Left ventricle myocardium superior (tissue), 1 donor: ENCODE measurements around the gene USF3. TPM values are rescaled to one million over a fixed set of nuclear protein-coding genes. Genes with fewer than 3 reads are reported as not detected.
"Not testable (repeated sequence)": the region's sequence is repeated elsewhere in the genome, so short reads cannot be mapped to it uniquely, and the experiment has no call there.

ENCODE experiments used
- ATAC-seq: fragments of 200-7000 bp; cut with Tn5 transposase; one replicate; pipeline ENCODE4 v1.9.1; 2020; ENCODE audit warnings: mild to moderate bottlenecking, moderate library complexity
- DNase-seq: peaks from one replicate; pipeline ENCODE4 v3.0.0-alpha.2; 2020
- intact Hi-C: fragments of 100-400 bp; cut with micrococcal nuclease; formaldehyde crosslinking; loops from one replicate; pipeline ENCODE4 v1.11.0; 2022
- total RNA-seq: library from RNA; stranded (reverse); fragmentation: NEBNext Ultra II Directional; extraction: Animal tissue kit (Norgen Biotek cat#: 25700); gene quantifications from one replicate; pipeline ENCODE4 v1.2.1, GENCODE V29; 2021
- donor health status: DM: no; HTN: yes; CAD: no; lungs with severe emphysema.

The USF3 gene
- total RNA-seq, 1 donor from 2014 or later = 15.6 TPM

DNA sequence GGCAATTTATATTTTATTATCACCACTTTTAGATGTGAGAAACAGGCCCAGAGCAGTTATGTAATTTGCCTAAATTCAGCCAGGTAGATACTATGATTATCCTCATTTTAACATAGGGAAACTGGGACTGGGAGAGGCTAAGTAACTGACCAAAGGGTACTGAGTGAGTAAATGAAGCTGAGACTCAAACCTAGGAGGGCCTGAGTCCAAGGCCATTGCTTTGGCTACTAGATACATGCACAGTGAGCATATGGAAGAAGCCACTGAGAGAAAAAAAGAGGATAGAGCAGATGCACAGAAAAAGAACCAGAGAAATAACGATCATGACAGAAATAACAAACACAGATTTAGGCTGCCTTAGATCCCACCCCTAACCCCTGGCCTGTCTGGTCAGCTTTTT lies 33.6 kb downstream of the USF3 start:
- intact Hi-C loops = no loop called here
- no peak for ATAC-seq

DNA sequence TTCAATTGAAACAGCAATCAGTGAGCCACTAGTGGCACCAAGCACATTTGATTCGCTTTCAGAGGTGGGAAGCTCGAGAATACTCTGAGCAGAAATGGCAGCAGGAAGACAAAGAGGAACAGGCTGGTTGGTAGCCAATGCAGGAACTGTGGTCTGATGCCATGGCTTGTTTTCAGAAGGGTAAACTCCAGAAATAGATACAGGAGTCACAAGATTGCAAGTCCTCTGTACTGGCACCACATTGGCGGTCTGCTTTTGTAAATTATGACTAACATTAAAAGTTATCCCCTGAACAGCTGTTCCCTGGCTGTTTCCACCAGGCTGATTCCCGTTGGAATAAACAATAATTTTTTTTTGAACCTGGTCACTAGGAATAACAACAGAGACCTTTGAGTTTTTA lies 35.5 kb downstream of the USF3 start:
- no peak for DNase-seq
- intact Hi-C loops = no loop called here
- ATAC-seq = peak; percentile 93

More for the DNA sequence above, 33.6 kb downstream of the USF3 start:
- DNase-seq = no peak

DNA sequence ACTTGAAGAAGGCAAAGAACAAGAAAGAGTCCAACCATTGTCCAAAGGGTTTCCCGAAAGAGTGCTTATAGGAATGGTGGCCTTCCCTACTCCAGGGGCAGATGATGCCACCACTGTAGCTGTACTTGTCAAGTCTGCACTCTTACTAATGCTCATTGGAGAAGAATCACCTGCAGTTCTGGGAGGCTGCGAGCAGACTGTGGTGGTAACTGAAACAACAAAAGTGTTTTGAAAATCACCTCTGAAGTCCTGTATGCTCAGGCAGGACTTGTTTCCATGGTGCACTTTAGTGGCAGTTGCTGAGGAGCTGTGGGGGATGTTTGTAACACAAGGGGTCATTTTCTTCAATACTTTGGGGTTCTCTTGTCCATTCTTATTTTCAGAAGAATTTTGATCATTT lies 36.0 kb downstream of the USF3 start:
- ATAC-seq (peak; percentile 7), DNase-seq (no peak)
- intact Hi-C loops = no loop called here

DNA sequence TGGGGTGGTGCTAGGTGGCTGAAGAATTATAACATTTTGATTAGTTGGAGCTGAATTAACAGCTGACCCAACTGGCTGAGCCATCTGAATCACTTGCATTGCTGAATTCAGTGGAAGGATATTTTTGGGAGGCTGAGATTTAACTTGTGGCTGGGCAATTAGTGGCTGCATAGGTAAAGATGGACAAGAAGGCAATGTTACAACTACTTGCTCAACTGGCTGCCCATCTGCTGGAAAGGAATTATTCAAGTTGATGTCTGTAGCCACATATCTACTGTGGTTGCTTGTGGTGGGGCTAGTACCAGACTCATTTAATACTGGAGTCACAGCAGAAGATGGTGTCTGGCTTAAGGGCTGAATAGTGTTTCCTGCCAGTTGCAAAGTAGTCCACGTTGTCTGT lies 36.4 kb downstream of the USF3 start:
- intact Hi-C loops = no loop called here
- DNase-seq = no peak
- ATAC-seq = peak; percentile 5

DNA sequence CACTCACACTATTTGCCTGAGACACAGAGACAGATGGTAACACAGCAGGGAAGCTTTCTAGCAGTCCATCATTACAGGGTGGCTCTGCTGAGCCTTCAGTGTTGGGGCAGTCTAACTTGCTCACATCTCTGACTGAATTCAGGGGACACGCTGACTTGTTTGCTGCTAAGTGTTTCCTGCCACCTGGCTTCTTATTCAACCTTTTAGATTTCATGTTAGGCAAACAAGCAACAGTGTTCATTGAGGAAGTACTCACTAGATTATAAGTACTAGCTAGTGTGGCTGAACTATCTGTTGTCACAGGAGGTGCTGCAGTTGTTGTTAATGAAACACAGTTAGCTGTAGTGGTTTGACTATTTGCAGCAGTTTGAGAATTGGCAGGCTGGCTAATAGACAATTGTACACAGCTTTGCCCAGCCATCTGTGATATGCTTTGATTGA lies 37.3 kb downstream of the USF3 start:
- DNase-seq (no peak), ATAC-seq (no peak)
- intact Hi-C loops = no loop called here

DNA sequence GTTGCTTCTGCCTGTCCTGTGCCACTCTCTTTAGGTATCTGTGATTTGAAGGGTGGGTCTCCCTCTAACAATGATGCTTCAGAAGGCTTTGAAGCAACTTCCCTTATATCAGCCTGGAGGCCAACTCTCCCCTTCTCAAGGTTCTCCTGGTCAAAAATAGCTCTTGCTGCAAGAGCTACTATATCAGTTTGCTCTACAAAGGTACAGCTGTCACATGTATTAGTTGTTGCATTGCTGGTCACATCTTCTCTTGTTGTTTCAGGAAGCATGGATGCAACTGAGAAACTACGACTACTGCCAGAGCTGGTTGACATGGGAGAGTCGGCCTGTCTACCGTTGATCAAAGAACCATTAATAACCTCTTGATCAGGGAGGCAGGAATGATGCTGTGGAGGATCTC lies 38.3 kb downstream of the USF3 start:
- intact Hi-C loops = no loop called here
- ATAC-seq = no peak

DNA sequence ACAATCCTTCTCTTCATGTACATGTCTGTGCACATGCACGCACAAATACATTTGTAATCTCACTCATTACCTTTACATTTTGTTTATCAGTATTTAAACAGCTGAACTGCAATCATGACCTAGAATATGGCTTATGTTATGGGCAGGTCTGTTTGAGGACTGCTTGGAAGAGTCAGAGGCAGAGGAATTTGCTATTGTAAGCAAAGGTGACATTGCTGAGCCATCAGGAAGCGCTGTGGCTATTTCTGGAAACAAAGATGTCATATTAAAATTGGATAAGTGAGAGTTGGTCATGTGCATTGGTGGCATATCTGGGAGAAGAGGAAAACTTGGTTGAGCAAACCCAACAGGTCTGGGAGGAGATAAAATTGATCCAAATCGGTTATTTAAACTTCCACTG lies 41.6 kb downstream of the USF3 start:
- no peak for DNase-seq
- intact Hi-C loops = no loop called here

More for the DNA sequence above, 38.3 kb downstream of the USF3 start:
- no peak for DNase-seq

DNA sequence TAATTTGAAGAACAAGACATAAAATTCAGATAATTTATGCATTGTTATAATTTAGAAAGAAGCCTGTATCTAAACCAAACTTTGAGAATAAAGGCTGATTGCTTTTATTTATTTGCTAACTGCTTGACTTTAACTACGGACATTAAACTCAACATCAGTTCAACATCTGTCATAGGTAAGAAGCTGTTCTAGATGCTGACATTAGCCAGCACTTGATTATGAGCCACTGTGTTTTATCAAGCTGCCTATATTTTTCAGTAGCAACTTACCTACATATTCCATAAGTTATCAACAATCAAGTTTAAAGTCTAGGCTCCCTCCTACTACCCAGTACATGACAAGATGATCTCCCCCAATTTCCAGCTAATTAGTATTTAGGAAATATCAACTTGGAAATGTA lies 42.1 kb downstream of the USF3 start:
- DNase-seq (no peak), ATAC-seq (no peak)
- intact Hi-C loops = no loop called here

More for the DNA sequence above, 41.6 kb downstream of the USF3 start:
- ATAC-seq = peak; percentile 82

DNA sequence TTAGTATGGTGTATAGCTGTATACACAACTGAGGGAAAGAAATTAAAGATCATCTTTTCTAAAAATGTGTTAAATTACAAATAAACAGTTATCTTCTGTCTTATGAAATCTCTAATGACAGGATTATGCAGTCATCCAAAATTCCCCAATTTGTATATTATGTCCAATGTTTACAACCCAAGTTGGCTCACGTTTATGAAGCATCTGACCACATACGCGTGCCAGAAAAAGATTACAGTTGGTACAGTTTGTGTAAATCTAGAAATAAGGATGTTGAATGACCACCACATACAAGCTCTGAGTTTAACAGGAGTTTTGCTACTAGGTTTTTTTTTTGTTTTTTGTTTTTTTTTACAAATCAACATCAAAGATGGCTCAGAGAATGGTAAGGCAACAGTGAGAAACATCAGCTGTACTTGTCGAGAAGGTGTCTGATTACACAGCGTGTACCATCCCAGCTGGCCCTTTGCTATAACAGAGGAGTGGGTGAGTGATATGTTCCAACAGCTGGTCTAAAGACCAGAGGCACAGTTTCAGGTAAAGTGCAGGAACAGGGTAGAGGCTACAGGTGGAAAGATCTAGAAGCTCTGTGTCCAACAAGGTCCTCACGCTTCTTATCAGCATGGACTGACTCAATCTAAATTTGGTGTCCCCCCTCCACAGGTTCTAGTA lies 47.1 kb downstream of the USF3 start:
- DNase-seq (no peak), ATAC-seq (no peak)
- intact Hi-C loops = loop anchor here (10.0 kb wide), 1 partner anchor 345 kb away; no protein-coding TSS in a partner anchor

DNA sequence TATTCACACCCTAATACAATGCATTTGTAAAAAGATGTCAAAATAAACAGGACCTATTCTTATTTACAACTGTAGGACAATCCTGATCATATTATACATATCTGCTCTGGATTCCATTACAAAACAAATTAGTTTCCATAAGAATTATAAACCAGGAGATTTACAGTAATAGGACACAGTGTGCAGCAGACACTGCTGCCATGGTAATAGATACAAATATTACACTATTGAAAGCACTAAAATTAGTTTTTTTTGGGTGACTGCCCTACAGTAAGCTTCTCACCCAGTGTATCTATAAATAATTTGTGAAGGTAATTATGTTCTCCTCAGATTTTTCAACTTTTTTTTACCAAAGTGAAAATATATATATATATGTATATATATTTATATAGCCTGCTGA lies 47.9 kb downstream of the USF3 start:
- peak; percentile 56 for ATAC-seq
- no peak for DNase-seq
- intact Hi-C loops = loop anchor here (10.0 kb wide), 1 partner anchor 344 kb away; no protein-coding TSS in a partner anchor

DNA sequence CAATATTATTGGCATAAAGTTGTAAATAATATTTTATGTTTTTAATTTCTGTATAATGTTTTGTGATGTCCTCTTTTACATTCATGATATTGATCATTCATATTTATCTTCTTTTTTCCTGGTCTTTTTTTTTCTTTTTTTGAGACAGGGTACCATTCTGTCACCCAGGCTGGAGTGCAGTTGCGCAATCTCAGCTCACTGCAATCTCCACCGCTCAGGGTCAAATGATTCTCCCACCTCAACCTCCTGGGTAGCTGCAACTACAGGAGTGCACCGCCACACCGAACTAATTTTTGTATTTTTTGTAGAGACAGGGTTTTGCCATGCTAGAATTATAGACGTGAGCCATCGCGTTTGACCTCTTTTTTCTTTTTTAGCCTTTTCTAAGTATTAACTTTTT lies 52.9 kb downstream of the USF3 start:
- intact Hi-C loops = loop anchor here (10.0 kb wide), 1 partner anchor 339 kb away; no protein-coding TSS in a partner anchor
- ATAC-seq (no peak), DNase-seq (no peak)

DNA sequence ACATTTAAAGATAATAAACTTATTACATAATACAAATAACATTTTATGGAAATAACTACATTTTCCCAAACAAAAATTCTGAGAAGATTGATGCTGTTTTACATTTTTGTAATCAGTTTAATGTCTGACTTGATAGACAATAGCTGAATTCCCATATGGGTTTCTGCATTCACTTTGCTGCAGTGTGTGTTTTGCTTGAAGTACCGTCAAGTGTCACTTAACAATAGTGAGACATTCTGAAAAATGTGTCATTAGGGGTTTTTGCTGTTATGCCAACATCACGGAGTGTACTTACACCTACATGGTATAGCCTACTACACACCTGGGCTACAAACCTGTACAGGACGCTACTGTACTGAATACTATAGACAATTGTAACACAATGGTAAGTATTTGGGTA lies 57.5 kb downstream of the USF3 start:
- ATAC-seq (no peak), DNase-seq (no peak)
- intact Hi-C loops = no loop called here

DNA sequence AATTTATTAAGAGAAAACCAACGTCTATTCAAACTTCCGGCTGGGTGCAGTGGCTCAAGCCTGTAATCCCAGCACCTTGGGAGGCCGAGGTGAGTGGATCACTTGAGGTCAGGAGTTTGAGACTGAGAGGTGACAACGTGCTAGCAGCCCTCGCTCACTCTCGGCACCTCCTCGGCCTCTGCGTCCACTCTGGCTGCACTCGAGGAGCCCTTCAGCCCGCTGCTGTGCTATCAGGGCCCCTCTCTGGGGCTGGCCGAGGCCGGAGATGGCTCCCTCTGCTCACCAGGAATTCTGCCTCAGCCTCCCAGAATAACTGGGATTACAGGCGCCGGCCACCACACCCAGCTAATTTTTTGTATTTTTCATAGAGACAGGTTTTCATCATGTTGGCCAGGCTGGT lies 58.7 kb downstream of the USF3 start:
- DNase-seq (no peak), ATAC-seq (no peak)
- intact Hi-C loops = no loop called here

DNA sequence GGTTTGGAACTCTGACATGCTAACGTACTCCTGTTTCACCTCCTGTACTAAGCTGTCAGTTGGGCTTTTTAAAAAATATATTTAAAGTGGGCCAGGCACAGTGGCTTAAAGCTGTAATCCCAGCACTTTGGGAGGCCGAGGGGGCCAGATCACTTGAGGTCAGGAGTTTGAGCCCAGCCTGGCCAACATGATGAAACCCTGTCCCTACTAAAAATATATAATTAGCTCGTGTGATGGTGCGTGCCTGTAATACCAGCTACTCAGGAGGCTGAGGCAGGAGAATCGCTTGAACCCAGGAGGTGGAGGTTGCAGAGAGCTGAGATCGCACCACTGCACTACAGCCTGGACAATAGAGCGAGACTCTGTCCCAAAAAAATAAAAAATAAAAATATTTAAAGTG lies 60.4 kb downstream of the USF3 start:
- ATAC-seq, DNase-seq, intact Hi-C loops: not testable (repeated sequence)

DNA sequence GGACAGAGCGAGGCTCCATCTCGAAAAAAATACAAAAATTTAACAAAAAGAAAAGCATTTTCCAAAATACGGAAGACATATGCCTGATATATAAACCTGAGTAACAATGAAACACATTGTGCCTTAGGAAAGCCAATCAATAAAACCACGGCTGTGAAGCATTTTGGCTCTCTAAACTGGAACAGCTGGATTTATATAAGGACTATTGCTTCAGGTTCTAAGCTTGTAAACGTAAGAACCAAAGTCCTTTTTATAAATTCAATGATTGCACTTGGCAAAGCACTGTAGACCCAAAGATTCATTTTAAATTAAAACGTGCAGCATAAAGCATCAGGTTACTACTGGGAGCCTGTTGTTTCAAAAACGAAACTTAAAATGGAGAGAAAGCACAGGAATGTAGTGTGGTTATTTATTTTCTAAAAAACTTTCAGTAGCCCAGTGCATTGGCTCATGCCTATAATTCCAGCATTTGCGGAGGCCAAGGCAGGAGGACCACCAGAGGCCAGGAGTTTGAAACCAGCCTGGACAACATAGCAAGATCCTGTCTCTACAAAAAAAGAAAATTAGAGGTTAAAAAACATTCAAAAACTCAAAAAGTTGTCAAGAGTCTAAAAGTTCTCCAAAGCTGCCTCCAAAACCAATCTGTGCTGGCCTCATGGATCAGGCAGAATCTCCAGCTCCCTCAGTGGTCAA lies 61.5 kb downstream of the USF3 start:
- ATAC-seq (no peak), DNase-seq (no peak)
- intact Hi-C loops = no loop called here

DNA sequence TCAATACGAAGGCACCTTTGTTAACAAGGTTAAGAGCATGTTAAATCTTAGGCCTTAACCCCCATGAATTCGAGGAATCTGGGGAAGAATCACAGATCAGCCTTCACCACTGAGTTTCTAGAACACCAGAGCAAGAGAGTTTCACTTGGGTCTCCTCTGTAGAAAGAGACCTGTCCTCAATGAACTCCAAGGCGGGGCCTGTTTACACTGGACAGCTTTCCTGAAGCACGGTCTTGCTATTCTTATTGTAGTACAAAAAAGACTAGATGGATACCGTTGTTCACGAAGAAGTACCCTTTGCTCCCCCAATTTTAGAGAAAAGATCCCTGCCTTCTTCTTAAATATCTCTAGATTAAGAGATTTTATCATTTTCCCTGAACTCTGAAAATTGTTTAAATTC lies 64.9 kb downstream of the USF3 start:
- DNase-seq = no peak
- intact Hi-C loops = no loop called here
- no peak for ATAC-seq

DNA sequence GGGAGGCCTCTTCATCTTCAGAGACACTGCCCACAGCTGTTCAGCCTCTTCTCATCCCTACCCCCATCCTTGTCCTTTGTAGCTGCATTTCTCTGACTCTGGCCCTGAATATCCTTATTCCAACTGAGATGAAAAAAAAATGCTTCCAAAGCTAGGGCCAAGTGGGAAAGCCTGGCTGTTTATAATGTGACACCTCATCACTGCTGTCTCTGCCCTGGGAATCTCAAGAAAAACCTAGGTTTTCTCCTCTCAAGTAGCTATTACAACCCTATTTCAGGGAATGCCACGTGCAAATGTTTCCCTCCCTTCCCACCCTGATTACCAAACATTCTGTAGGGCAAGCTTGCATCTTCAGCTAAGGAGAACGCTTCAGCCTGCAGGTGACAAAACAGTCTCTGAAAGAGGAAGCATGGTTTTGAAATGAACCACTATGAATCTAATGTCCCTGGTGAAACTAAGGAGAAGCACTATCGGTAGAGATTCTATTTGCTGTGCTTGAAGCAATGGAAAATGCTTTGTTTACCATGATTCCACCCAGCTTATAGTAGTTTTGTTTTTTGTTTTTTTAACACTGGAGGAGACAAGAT lies 65.4 kb downstream of the USF3 start:
- no peak for ATAC-seq
- intact Hi-C loops = no loop called here

DNA sequence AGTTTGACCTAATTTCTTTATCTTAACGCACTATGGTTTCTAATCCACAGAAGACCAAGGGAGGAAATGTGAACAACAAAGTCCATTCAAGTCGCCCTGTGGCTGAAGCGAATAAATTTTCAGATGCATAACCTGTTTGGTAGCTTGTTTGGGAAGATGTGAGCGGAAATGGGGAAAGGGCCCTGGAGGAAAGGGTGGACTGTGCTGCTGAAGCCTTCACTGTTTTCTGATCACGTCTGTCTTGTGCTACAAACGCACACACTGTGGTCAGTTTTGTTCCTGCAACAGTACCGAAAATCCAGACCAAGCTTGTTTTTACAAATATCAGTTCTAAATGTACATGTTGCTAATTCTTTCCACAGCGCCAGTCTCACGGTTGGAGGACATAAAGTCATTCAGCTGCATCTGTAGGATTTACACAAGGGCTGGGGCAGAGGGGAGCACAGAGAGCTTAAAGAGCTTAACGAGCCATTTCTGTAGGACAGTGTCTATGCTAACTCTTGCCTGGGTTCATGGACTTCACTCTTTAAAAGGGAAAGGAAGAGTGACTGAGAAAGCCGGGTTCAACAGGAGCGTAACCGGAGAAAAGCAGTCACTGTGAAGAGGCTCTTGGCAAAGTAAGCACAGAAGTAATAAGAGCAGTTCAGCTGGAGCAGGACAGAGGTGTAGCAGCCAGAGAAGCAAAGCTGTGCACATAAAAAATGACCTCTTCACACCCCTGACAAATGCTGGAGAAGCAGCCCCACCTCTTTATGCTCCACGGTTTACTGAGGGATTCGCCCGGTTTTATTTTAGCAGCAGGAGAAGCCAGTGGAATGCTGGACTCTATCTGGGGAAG lies 66.6 kb downstream of the USF3 start:
- intact Hi-C loops = loop anchor here (5.0 kb wide), 1 partner anchor 133 kb away; no protein-coding TSS in a partner anchor
- no peak for DNase-seq
- ATAC-seq = no peak

More for the DNA sequence above, 65.4 kb downstream of the USF3 start:
- no peak for DNase-seq

DNA sequence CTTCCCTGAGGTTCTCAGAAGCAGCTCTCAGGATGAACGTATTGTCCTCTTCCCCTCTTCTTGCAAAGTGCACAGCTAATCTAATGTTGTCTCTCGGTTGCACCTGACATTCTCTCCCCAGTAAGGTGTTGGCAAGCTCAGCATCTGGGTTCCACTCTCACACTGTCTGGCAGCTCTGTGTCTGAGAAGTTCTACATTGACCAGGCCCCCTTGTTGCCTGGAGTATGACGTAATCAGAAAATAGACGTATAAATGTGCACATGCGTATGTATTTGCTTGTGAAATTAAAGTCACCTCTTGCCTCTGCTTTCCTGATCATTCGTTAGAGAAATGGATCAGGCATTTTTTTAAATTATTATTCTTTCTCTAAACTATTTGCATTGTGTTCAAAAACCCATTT lies 67.7 kb downstream of the USF3 start:
- intact Hi-C loops = loop anchor here (5.0 kb wide), 1 partner anchor 131 kb away; no protein-coding TSS in a partner anchor
- no peak for ATAC-seq
- no peak for DNase-seq
